A549 (cell line): Measurements from ENCODE around the gene DHTKD1.

Experiments used
- CTCF ChIP-seq: fragments of >200 bp; sonication (Bioruptor Twin); formaldehyde crosslinking; IDR thresholded peaks from 3 replicates; pipeline ENCODE4 v1.5.1; 2016
- ELK1 ChIP-seq: fragments of 150-350 bp; IDR thresholded peaks from 2 replicates; pipeline ENCODE4 v1.6.1; 2014; ENCODE audit warnings: low read depth, mild to moderate bottlenecking, low read length
- EP300 ChIP-seq, 2 experiments: fragments of >200 bp; sonication (Bioruptor Twin); formaldehyde crosslinking; IDR thresholded peaks; 2 replicates in 1 of 2; 3 replicates in 1 of 2; pipeline ENCODE4 v1.6.1; 2016 to 2017
- ESRRA ChIP-seq: fragments of 150-350 bp; IDR thresholded peaks from 2 replicates; pipeline ENCODE4 v1.6.1; 2014; ENCODE audit warnings: mild to moderate bottlenecking, low read length, borderline replicate concordance
- HDAC2 ChIP-seq: fragments of 200-600 bp; sonication (generic); IDR thresholded peaks from 2 replicates; pipeline ENCODE4 v1.6.1; 2016
- HMGXB4 ChIP-seq: fragments of 250-450 bp; sonication (Bioruptor Pico); IDR thresholded peaks from 2 replicates; pipeline ENCODE4 v1.5.0; 2021; ENCODE audit warnings: mild to moderate bottlenecking, moderate library complexity, borderline replicate concordance
- JUN ChIP-seq, 2 experiments: fragments of >200 bp; sonication (Bioruptor Twin); formaldehyde crosslinking; IDR thresholded peaks; 2 replicates in 1 of 2; 3 replicates in 1 of 2; pipeline ENCODE4 v1.6.1; 2016 to 2017
- NFE2L2 ChIP-seq: fragments of 150-350 bp; conservative IDR thresholded peaks from 2 replicates; pipeline ENCODE4 v1.6.1; 2014; ENCODE audit warnings: low read length
- POLR2A ChIP-seq: IDR thresholded peaks from 2 replicates; pipeline ENCODE4 v1.6.1; 2012; ENCODE audit warnings: mild to moderate bottlenecking, low read length
- RFX5 ChIP-seq: fragments of 450-650 bp; IDR thresholded peaks from 2 replicates; pipeline ENCODE4 v1.7.1; 2014; ENCODE audit warnings: antibody characterized with exemption, mild to moderate bottlenecking, moderate library complexity
- SMC3 ChIP-seq: fragments of >200 bp; sonication (Bioruptor Twin); formaldehyde crosslinking; IDR thresholded peaks from 3 replicates; pipeline ENCODE4 v1.6.1; 2018; ENCODE audit warnings: inconsistent platforms
- USF2 ChIP-seq: fragments of 450-650 bp; IDR thresholded peaks from 2 replicates; pipeline ENCODE4 v1.6.1; 2014; ENCODE audit warnings: antibody characterized with exemption
- ZFP36 ChIP-seq: fragments of 450-650 bp; IDR thresholded peaks from 2 replicates; pipeline ENCODE4 v1.6.1; 2014; ENCODE audit warnings: borderline replicate concordance; ENCODE audit not compliant: partially characterized antibody

GRCh38 chr10:12162927-12163326, 94.2 kb downstream of the DHTKD1 start:
- TF ChIP-seq JUN (IDR thresholded peaks at IDR 0.05) (no peak), RFX5 (no peak), EP300 (IDR thresholded peaks at IDR 0.05) (no peak), NFE2L2 (no peak), CTCF (no peak), HDAC2 (no peak), ELK1 (no peak), POLR2A (no peak), SMC3 (no peak), ZFP36 (no peak), USF2 (no peak), ESRRA (no peak), HMGXB4 (CRISPR knock-in tag) (no peak)
